HL-60/S4 (cell line): Measurements from ENCODE around the gene PAM16.
"Not testable (repeated sequence)": the region's sequence is repeated elsewhere in the genome, so short reads cannot be mapped to it uniquely, and the experiment has no call there.

ENCODE experiments used
- in situ Hi-C: fragments of 300-500 bp; cut with MboI; formaldehyde crosslinking; loops from 2 replicates; pipeline ENCODE4 v1.14.3; 2022; ENCODE audit warnings: low sequenced_read_pairs

The PAM16 gene

DNA sequence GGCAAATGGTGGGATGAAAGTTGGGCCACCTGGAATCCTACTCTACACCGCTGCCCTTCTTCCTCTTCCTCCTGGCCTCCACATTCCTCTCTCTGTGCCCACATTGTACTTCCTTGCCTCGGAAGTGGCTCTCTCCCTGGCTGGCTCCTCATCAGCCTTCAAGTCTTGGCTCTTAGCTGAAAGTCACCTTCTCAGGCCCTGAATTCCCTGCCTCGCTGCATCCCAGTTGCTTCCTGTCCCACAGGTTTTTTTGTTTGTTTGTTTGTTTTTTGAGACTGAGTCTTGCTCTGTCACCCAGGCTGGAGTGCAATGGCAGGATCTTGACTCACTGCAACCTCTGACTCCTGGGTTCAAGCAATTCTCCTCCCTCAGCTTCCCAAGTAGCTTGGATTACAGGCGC is 2.6 kb upstream of the PAM16 start:
- in situ Hi-C loops, result no loop called here

- in situ Hi-C loops, result no loop called here
These were observed 1.7 kb upstream of the PAM16 start for GRCh38 chr16:4352843-4353242.

GRCh38 chr16:4351880-4352279 is 759 bp upstream of the PAM16 start:
- in situ Hi-C loops, result no loop called here

DNA sequence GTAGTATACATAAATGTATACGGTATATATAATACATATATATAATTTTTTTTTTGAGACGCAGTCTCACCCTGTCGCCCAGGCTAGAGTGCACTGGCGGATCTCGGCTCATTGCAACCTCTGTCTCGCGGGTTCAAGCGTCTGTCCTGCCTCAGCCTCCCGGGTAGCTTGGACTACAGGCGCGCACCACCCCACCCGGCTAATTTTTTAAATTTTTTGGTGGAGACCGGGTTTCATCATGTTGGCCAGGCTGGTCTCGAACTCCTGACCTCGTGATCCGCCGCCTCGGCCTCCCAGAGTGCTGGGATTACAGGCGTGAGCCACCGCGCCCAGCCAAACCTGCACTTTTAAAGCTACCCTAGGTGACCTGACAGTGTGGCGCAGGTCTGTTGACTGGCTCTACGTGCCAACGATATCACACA is 745 bp downstream of the PAM16 start:
- in situ Hi-C loops, result no loop called here

GRCh38 chr16:4349332-4349731 is 1.8 kb downstream of the PAM16 start:
- in situ Hi-C loops, result no loop called here

DNA sequence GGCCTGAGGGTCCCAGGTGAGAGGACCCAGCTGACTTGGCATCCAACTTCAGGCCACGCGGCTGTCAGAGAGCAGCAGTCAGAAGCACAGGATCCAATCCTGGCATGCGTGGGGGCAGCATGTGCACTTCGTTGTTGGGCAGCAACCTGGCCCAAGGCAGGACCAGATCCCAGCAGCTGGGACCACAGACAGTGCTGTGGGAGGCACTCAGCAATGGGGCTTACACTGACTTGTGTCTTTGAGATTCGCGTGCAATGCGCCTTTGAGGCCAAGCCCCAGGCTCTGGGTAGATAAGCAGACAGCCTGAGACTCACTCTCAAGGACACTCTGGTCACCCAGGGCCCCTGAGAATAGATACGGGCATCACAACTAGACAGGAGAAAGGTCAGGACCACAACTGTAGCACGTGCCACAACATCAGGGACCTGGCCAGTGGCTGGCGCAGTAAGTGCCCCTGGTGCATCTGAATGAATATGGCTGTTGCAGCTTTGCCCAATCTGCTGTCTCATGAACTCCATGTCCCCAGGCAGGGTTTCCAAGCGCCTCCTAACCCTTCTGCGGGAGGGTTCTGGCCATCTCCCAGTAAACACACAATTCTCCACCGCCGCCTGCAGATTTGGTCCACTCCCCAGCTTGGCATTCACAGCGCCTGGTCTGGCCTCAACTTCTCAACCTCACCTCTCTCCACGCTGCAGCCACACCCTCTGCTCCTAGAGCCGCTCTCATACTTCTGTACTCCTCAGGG is 3.2 kb downstream of the PAM16 start:
- in situ Hi-C loops, result no loop called here

DNA sequence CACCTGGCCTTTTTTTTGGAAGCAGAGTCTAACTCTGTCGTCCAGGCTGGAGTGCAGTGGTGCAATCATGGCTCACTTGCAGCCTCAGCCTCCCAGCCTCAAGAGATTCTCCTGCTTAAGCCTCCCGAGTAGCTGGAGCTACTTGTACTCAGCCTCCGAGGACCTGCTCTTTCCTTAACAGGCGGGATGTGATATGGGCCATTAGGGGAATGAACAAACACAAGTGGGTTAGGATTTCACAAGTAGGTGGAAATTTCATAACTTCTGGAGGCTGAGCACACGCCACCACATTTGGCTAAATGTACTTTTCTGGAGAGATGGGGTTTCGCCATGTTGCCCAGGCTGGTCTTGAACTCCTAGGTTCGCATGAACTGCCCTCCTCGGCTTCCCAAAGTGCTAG is 4.1 kb downstream of the PAM16 start:
- in situ Hi-C loops, result no loop called here

DNA sequence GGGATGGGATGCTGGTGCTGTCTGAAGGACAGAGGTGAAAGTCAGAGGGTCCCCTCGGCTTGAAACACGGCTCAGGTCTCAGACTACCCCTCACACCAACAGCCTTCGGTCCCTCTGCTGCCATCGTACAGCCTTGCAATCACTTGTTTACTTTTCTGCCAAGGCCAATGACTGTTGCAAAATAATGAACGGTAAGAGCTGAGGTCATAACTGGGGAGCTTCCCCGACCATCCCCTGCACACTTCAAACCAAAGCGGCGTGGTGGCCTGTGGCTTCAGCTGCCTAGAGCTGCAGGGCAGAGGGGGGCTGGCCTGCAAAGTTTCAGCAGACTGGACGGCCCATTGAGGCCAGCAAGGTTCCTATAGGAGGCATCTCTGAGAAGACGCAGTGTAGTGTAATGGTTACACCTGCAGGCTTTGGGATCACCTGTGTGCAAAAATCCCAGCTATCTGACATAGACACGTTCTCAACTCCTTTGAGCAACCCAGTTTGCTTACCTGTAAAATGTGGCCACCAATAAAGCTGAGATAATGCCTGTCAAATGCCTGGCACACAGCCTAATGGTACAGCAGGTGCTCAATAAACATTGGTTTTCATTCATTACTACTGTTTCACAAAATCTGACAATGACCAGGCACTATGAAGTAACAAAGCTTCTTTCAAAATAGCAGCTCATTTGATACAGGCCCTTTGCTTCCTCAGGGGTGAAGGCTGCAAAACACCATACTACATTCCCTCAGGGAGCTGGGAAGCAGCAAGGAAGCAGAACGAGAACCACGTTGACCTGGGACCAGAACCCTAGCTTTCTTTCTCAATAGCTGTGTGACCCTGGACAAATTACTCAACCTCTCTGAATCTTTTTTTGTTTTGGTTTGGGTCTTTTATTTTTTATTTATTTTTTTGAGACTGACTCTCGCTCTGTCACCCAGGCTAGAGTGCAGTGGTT is 5.0 kb downstream of the PAM16 start:
- in situ Hi-C loops, result no loop called here

DNA sequence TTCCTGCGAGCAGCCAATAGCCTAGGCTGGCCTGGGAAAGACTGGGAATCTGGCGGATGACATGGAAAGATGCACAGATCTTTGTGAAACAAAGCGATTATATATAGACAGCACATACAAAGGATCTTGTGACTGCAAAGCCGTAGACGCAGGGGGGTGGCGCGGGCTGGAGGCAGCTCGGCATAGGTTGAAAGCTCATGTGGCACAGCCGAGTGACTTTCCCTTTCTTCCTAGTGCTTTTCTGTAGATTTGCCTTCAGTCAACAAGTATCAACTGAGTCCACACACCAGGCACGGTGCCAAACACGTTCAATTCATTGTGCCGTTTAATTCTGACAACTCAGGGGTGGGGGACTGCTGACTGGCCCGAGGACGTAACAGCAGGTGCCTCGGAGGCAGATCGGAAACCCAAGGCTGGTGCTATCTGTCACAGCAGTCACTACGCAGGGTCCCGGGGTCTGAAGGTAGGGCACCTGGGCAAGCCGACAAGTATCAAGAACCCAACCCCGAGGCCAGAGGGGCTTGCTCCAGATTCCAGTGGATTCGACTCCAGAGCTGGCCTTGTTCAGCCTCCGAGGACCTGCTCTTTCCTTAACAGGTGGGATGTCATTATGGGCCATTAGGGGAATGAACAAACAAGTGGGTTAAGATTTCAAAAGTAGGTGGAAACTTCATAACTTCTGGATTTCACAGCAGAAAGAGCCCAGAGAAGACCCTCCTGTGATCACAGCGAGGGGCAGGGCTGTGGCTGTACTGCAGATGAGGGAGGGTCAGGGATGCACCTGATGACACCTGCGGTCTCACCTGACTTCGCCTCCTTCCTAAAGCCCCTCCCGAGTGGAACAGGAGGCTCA is 5.9 kb downstream of the PAM16 start:
- in situ Hi-C loops, result no loop called here

- in situ Hi-C loops, result not testable (repeated sequence)
These were observed 6.7 kb downstream of the PAM16 start for GRCh38 chr16:4344300-4344982.

GRCh38 chr16:4342866-4343744 is 8.0 kb downstream of the PAM16 start:
- in situ Hi-C loops, result no loop called here

DNA sequence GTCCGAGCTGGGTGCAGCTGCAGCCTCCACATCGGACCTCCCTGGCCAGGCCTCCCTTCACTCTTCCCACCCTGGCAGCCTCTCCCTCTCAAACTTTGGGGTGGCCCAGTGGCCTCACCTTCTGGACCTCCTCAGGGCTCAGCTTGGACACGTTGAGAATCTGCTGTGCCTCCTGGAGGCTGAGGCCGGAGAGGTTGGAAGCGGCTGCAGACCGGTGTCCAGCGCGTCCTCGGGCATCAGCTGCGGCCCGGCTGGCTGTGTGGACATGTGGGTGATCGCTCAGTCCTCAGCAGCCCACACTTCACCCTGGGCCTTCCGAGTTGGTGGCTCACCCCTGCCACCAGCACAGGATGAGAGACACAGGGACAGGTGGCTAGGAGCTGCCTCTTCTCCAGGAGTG is 9.9 kb downstream of the PAM16 start:
- in situ Hi-C loops, result no loop called here

DNA sequence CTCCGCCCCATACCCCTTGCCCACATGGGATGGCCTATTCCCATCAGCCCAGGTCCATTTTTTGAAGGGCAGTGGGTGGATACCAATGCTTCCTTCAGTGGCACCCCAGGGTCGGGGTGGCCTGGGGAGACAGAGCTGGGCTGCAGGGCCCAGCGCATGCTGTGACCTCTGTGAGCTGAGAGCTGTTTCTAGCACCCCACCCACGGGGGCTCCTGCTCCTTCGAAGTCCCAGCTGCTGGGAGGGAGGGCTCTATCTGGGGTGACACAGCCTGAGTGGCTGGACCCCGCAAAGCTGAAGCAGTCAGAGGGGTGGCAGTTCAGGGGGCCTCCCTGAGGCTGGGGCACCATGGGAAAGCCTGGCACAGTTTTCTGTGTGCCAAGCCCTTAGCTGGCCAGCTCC is 10.7 kb downstream of the PAM16 start:
- in situ Hi-C loops, result no loop called here

DNA sequence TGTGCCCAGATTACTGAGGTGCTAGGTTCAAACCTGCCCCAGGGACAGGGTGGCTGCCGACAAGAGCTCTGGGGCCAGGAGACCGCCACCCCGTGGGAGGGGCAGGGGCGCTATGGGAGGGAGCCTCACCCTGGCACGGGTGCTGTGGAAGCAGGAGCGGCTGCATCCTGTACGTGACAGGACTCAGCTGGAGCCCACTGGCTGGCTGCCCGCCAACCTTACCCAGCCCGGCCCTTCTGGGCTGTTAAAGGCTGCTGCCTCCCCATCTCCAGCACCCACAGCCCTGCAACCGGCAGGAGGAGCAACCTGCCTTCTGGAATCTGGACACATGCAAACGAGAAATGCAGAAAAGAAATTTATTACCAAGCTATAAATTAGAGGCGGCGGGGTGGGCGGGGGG is 11.2 kb downstream of the PAM16 start:
- in situ Hi-C loops, result no loop called here

- in situ Hi-C loops, result no loop called here
These were observed 11.7 kb downstream of the PAM16 start for GRCh38 chr16:4339455-4339854.

DNA sequence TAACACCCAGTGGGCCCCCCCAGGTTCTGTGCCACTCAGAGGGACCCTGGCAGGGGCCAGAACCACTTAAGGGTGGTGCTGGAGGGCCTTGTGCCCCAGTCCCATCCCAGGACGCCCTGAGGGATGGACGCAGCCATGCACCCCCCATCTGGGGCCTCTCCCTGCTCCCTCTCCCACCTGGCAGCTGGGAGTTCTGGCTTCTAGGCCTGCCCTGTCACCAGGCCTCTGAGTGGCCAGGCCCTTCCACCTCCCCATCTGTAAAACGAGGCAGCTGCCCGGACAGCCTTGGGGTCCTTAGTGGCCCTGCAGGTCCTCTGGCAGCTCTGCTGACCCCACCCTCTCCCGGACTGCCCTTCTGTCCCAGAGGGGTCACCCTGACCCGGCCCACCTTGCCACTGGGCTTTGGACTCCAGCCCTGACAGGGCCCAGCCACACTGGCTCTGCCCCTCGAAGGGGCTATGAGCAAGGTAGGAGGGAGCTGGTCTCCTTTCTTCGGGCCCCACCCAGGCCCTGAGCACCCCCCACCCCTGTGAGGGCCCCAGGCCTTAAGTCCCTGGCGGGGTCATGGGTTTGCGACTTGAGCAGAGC is 12.3 kb downstream of the PAM16 start:
- in situ Hi-C loops, result no loop called here

DNA sequence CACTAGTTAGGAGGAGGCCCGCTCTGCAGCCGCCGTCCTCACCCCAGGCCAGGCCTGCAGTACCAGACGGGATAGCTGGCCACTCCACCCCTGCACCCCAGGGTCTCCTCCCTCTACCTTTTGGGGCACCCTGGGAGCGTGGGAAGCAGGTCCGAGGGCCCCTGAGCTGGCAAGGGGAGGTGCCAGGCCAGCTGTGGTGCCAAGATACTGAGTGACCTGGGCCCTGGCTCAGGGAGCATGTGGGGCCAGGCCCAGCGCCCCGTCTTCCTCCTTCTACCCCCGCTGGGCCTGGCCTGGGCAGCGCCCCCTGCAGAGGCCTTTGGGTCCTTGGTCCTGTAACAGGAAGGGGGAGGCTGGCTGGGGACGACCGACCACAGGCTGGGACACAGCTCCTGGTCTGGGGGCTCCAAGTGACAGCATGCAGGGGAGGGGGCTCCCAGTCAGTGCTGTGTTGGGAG is 13.0 kb downstream of the PAM16 start:
- in situ Hi-C loops, result no loop called here

DNA sequence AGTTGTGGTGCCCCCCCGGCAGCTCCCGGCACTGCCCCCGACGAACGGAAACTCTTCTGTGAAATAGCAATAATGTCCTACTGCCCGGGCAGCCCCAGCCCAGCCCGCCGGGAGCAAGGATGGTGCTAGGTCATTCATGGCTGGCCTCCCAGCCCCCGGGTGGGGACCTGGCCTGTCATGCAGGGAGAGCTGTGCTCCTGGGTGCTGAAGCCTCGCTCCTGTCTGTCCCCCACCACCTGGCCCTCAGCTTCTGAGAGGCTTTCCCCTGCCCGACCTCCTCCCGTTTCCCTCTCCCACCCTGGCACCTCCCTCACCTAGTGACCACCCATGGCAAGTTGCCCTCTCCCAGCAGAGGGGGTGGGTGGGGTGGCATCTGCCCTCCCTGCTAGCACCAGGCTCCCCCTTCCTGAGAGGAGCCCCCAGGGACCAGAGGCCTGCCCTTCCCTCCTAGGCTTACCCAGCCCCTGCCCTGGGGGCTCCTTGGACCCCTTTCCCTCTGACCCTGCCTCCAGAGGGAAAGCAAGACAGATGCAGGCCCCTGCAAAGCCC is 13.5 kb downstream of the PAM16 start:
- in situ Hi-C loops, result no loop called here
